GM10248 (cell line): Measurements from ENCODE around the gene OLFM1.

Source experiments
- CTCF ChIA-PET: fragments of 300-600 bp; sonication (Branson Sonifier 250); formaldehyde crosslinking; extraction: SDS; loops from one replicate; lab custom pipeline; 2021; ENCODE audit warnings: antibody characterized with exemption; lab: Yijun Ruan, JAX
- POLR2A ChIA-PET: fragments of 350-650 bp; sonication (Branson Sonifier 250); formaldehyde crosslinking; extraction: SDS; loops from one replicate; lab custom pipeline; 2020; ENCODE audit warnings: antibody characterized with exemption; lab: Yijun Ruan, JAX
- DNase-seq: peaks from one replicate; pipeline ENCODE4 v3.0.0; 2012; ENCODE audit errors: extremely low spot score
- TF ChIP-seq, protein P1 (sequence below): IDR thresholded peaks from 2 replicates; pipeline ENCODE4 v1.5.1; 2012; ENCODE audit warnings: mild to moderate bottlenecking, low read depth; ENCODE audit errors: extremely low read depth, missing control alignments, control extremely low read depth

OLFM1 gene

GRCh38 chr9:135100725-135101410, 13.4 kb downstream of the OLFM1 start:
- no peak for DNase-seq
- CTCF ChIA-PET: interaction anchor here (1.7 kb wide), 1 partner anchor 11 kb away, joined by 4 read pairs; no protein-coding TSS in a partner anchor
- TF ChIP-seq, protein P1, sequence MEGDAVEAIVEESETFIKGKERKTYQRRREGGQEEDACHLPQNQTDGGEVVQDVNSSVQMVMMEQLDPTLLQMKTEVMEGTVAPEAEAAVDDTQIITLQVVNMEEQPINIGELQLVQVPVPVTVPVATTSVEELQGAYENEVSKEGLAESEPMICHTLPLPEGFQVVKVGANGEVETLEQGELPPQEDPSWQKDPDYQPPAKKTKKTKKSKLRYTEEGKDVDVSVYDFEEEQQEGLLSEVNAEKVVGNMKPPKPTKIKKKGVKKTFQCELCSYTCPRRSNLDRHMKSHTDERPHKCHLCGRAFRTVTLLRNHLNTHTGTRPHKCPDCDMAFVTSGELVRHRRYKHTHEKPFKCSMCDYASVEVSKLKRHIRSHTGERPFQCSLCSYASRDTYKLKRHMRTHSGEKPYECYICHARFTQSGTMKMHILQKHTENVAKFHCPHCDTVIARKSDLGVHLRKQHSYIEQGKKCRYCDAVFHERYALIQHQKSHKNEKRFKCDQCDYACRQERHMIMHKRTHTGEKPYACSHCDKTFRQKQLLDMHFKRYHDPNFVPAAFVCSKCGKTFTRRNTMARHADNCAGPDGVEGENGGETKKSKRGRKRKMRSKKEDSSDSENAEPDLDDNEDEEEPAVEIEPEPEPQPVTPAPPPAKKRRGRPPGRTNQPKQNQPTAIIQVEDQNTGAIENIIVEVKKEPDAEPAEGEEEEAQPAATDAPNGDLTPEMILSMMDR: no peak
- POLR2A ChIA-PET: no interaction called here

DNA sequence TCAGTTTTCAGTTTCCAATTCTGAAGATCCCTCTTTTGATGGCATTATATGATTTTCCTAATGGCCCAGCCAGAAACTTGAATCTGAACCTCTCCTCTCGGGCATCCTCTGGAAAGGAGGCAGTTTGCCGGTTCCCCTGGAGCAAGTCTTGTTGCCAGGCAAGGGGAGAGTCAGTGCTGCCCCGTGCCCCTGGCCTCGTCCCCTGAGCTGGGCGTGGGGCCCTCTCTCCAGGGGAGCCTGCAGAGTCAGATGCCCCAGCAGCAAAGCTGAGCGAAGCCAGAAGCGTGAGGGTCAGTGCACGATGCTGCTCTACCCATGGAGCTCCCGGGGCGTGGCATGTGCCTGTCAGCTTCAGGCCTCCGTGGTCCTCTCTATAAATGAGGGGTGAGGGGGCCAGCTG, 14.0 kb downstream of the OLFM1 start:
- no peak for DNase-seq
- ChIA-PET CTCF (interaction anchor here (1.7 kb wide), 1 partner anchor 11 kb away, joined by 4 read pairs; no protein-coding TSS in a partner anchor), POLR2A (no interaction called here)
- TF ChIP-seq, protein P1: no peak

DNA sequence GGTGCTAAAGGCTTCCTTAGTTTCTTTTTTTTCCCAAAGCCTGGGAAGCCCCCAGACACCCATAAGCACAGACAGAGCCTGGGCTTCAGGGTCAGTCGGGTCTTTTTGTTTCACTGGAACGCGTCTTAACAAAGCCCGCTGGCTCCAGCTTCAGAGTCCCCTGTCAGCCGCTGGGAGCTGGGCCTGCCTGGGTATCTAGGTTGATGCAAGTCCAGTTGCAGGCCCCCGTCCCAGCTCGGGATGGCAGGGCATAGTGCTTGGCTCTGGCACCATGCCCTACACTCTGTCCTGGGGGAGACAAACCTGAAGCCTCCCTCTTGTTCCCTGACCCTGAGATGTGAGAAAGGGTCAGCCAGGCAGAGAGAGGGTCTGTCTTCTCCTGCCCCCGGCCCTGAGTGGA, 14.5 kb downstream of the OLFM1 start:
- POLR2A ChIA-PET: no interaction called here
- TF ChIP-seq, protein P1: no peak
- no peak for DNase-seq
- CTCF ChIA-PET: interaction anchor here (1.7 kb wide), 1 partner anchor 10 kb away, joined by 4 read pairs; no protein-coding TSS in a partner anchor

DNA sequence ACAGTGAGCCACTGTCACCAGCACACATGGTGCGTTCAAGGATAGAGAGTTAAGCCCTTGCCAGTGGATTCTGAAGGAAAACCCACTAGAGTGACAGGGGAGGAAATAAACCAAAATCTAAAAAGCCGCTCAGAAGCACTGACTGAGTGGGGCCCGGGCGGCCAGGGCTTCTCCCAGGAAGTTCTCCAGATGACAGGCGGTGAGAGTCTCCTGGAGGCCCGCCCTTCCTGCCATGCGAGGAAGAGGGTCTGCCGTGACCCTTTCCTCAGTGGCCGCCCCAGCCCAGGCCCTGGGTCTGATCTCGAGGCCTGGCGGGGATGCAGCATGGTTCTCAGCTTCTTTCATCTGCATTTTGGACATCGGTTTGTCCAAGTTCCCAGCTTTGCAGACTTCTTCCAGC, 14.9 kb downstream of the OLFM1 start:
- CTCF ChIA-PET: interaction anchor here (1.7 kb wide), 1 partner anchor 10 kb away, joined by 4 read pairs; no protein-coding TSS in a partner anchor
- no peak for DNase-seq
- POLR2A ChIA-PET: no interaction called here
- TF ChIP-seq, protein P1: no peak

GRCh38 chr9:135103001-135103446, 15.6 kb downstream of the OLFM1 start:
- TF ChIP-seq, protein P1: no peak
- ChIA-PET CTCF (no interaction called here), POLR2A (no interaction called here)
- DNase-seq: no peak

DNA sequence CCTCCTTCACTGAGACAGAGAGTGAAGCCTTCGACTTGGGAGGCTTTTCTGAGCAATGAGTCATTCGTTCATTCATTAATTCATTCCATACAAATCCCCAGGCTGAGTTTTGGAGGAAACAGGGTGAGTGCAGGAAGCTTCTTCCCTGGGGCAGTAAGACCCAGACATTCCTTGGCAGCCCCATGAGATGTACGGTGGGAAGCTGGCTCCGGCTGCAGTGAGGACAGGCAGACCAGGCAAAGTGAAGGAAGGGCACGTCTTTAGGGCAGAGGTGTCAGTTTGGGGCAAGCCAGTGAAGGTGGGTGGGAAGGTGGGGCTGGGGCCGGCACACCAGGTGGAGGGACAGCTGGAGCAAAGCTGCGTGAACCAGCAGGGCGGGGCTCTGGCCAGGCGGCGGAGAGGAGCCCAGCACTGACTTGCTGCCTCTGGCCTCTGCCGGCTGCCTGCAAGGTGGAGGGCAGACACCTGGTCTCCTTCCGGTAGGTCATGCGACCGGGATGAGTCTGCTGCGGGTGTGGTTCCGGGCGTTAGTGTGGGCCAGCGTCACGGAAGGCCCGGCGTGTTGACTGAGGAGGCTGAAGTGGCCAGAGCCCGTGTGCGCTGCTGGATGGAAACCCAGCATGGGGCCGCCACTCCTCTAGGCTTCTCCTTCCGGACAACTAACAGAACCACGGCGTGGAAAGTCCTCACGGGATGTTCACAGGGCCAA, 16.6 kb downstream of the OLFM1 start:
- no peak for DNase-seq
- CTCF ChIA-PET: no interaction called here
- TF ChIP-seq, protein P1: no peak
- POLR2A ChIA-PET: no interaction called here
